T-helper 17 cell (primary cell): ENCODE results near the gene KLF7. TPM values are rescaled to one million over a fixed set of nuclear protein-coding genes. Genes with fewer than 3 reads are reported as not detected.

Experiments
- ATAC-seq: fragments of 150-1000 bp; cut with Tn5 transposase; 2 replicates; pipeline ENCODE4 v1.10.0; 2021; ENCODE audit warnings: mild to moderate bottlenecking, moderate library complexity
- DNase-seq, 3 donors: peaks; one replicate each; pipeline versions ENCODE4 v3.0.0 to v3.0.0-alpha.2; 2020 to 2021
- H3K9me3 ChIP-seq: one replicate; pipeline ENCODE4 v1.7.0; 2013; ENCODE audit warnings: low read length, mild to moderate bottlenecking; ENCODE audit not compliant: control insufficient read depth, poor library complexity, severe bottlenecking
- H3K27ac Mint-ChIP-seq: one replicate; pipeline ENCODE4 v1.8.0; 2022; ENCODE audit warnings: mild to moderate bottlenecking, moderate library complexity, mixed read lengths
- H3K27me3 Mint-ChIP-seq: one replicate; pipeline ENCODE4 v1.8.0; 2022; ENCODE audit warnings: mixed read lengths
- H3K36me3 Mint-ChIP-seq: one replicate; pipeline ENCODE4 v1.8.0; 2022; ENCODE audit warnings: low read depth, mixed read lengths
- H3K4me1 Mint-ChIP-seq: one replicate; pipeline ENCODE4 v1.8.0; 2022; ENCODE audit warnings: mild to moderate bottlenecking, mixed read lengths
- H3K4me3 Mint-ChIP-seq: one replicate; pipeline ENCODE4 v1.8.0; 2022; ENCODE audit warnings: mild to moderate bottlenecking, moderate library complexity, mixed read lengths
- total RNA-seq, 4 donors: library from RNA in 2 of 4; stranded (reverse) in 2 of 4; gene quantifications; one replicate each; pipeline ENCODE4 v1.2.3 and lab custom pipeline; 2022 to 2026

KLF7 gene
- total RNA-seq, 2 donors from 2014 or later, result 38.1 to 53.3 TPM

DNA sequence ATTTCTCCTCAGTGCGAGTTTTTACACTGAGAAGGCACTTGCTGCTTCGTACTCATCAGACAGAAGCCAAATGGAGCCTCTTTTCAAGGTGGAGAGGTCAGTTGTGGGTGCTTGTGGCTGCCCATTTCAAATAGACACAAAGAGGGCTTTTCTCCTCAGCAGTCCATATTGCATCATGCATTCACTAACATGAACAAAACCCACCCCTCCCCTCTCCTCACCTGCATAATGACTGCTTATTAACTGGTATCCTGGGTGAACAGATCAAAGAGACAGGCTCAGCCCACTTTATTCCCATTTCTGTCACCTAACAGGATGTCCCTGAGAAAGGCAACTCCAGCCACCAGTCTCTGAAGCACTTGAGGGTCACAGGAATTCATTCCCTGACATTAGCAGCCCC lies 28.9 kb downstream of the KLF7 start:
- Mint-ChIP-seq H3K36me3 (peaks cover 7% of the 10 kb centered on the region), H3K4me1 (peaks cover 43% of the 10 kb centered on the region), H3K27ac (peak overlapping the region; percentile 93), H3K27me3 (no peaks in the 10 kb centered on the region), H3K4me3 (no peak overlapping the region)
- ATAC-seq (no peak), DNase-seq (no peak)
- H3K9me3 ChIP-seq, result no peaks in the 10 kb centered on the region

DNA sequence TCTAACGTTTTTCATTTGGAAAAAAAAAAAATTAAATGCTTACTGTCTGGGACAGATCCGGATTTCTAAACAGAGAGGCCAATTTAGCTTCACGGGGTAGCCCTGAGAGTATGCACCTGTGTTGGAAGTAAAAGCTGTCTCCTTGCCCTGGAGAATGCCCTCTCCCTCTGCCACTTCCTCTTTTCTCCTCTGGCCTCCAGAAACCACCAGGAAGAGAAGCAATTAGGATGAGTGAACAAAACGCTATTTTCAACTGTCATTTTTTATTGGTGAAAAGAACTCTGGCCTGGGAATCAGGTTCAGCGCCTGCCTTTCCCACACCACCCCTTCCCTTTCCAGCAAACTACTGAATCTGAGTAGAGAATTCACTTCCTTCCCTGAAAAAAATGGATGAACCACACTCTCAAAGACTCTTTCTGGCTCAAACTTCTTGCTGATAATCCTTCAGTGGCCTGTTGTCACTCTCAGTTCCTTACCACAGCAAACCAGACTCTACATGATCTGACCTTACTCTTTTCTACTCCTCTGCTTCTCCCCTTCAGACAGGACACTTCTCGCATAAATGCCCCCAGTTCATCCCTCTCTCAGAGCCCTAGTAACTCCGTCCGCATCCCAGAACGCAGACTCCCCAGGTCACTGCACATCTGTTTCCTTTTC lies 29.8 kb downstream of the KLF7 start:
- peaks cover 43% of the 10 kb centered on the region for H3K4me1 Mint-ChIP-seq
- H3K36me3 Mint-ChIP-seq, result peaks cover 7% of the 10 kb centered on the region
- H3K9me3 ChIP-seq, result no peaks in the 10 kb centered on the region
- peak overlapping the region; percentile 65 for H3K4me3 Mint-ChIP-seq
- ATAC-seq, result peak; percentile 9
- H3K27ac Mint-ChIP-seq, result peak overlapping the region; percentile 93
- no peak for DNase-seq
- no peaks in the 10 kb centered on the region for H3K27me3 Mint-ChIP-seq

DNA sequence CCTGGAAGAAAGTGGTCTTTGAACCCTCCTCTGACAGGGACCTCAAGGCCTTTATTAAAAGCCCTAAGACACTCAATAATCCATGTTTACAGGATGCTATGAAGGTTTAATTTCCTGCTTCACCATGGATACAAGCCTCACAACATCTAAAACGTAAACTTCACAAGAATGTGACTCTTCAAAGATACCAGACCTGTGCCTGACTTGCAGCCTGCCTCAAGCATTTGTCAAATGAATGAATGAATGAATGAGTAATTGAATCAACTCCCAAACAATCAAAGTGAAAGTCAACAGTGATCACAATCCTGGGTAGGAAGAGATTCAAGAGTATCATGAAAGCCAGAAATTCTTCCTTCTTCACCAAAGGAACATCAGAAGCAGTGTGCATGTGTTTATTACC lies 30.4 kb downstream of the KLF7 start:
- H3K27ac Mint-ChIP-seq, result peak overlapping the region; percentile 93
- H3K27me3 Mint-ChIP-seq, result no peaks in the 10 kb centered on the region
- peak; percentile 85 for ATAC-seq
- H3K36me3 Mint-ChIP-seq, result peaks cover 7% of the 10 kb centered on the region
- H3K4me3 Mint-ChIP-seq, result peak overlapping the region; percentile 65
- DNase-seq, result no peak
- no peaks in the 10 kb centered on the region for H3K9me3 ChIP-seq
- H3K4me1 Mint-ChIP-seq, result peaks cover 40% of the 10 kb centered on the region

DNA sequence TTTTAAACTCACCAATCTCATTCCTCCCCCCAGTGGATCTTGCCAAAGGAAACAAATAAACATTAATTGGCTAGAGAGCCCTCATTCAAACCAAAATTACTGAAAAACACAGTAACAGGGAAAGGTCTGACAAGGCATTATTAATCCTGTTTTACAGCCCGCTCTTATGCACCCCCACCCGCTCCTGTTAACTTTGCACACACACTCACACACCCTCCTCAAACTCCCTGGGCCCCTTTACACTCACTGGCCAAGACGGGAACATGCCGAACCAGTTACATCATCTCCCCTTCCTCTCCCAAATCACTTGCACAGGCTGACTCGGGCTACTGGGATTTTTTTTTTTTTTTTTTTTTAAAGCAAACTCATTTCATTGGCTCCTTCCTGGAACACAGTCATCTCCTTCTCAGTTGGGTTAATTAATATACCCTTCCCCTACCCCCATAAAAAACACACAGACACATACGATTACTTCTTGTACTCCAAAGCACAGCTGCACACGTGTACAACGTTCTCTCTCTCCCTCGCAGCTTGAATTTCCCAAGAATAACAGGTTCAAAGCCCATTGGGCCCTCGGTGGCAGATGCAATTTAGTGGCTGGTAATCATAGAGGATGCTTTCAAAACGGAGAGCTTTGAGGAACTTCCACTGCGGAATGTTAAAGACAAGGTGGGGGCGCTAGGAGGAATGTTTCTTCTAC lies 31.8 kb downstream of the KLF7 start:
- DNase-seq (no peak), ATAC-seq (no peak)
- peaks cover 42% of the 10 kb centered on the region for H3K4me1 Mint-ChIP-seq
- H3K36me3 Mint-ChIP-seq, result peaks cover 7% of the 10 kb centered on the region
- no peaks in the 10 kb centered on the region for H3K27me3 Mint-ChIP-seq
- H3K9me3 ChIP-seq, result no peaks in the 10 kb centered on the region
- peak overlapping the region; percentile 93 for H3K27ac Mint-ChIP-seq
- H3K4me3 Mint-ChIP-seq, result no peak overlapping the region

DNA sequence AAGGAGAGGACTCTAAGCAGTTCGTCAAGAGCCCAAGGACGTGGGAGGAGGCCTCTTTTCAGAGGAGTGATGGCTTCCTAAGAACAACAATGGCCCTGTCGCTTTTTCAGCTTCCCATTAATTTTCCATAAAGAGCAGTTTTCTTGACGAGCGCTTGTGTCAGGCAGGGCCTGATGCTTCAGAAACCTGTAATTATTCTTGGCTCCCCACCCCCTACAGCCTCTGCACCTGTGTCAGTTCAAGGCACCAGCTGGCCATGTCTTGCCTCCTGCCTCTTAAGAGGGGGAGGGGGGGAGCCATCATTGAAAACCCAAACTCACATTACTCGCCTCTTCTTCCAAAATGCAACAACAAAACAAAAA lies 32.3 kb downstream of the KLF7 start:
- peaks cover 45% of the 10 kb centered on the region for H3K4me1 Mint-ChIP-seq
- H3K9me3 ChIP-seq, result no peaks in the 10 kb centered on the region
- no peak for ATAC-seq
- H3K36me3 Mint-ChIP-seq, result peaks cover 7% of the 10 kb centered on the region
- no peak for DNase-seq
- H3K4me3 Mint-ChIP-seq, result no peak overlapping the region
- H3K27ac Mint-ChIP-seq, result peak overlapping the region; percentile 93
- H3K27me3 Mint-ChIP-seq, result no peaks in the 10 kb centered on the region

DNA sequence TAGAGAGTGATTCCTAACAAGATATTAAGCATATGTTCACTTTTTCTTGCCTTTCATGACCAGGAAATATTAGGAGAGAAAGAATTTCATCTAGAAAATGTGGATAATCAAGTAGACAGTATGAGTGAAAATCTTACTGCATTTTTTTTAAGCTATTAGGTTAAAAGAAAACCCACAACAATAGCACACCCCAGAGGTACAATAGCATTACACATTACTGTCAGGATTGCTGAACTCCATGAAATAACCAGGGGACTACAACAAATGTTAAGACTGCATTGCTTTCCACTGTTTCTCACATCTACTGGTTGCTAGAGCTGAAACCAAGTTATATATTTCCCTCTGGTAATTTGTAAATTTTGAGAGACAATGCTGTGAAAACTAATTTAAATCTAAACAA lies 33.7 kb downstream of the KLF7 start:
- peak overlapping the region; percentile 66 for H3K27ac Mint-ChIP-seq
- DNase-seq, result no peak
- no peak for ATAC-seq
- H3K36me3 Mint-ChIP-seq, result peaks cover 7% of the 10 kb centered on the region
- no peak overlapping the region for H3K4me3 Mint-ChIP-seq
- peaks cover 2% of the 10 kb centered on the region for H3K9me3 ChIP-seq
- H3K4me1 Mint-ChIP-seq, result peaks cover 41% of the 10 kb centered on the region
- H3K27me3 Mint-ChIP-seq, result no peaks in the 10 kb centered on the region

DNA sequence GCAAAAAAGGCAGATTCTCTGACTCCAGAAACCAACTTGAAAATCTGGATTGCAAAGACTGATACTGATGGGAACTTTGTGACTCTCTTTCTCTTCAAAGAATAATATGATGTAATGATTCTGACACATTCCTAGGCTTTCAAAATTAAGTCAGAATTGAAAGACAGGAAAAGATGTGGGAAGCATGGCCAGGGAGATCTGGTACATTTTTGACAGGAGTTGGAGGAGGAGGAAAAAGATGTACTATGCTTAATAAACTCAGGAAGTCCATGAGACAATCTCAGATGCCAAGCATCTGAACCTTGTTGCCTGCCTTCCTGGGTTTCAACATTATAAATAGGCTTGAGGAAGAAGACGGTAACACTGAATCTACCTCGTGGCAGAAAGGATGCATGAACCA lies 34.2 kb downstream of the KLF7 start:
- DNase-seq (no peak), ATAC-seq (no peak)
- Mint-ChIP-seq H3K27ac (peak overlapping the region; percentile 66), H3K4me3 (no peak overlapping the region), H3K4me1 (peaks cover 41% of the 10 kb centered on the region), H3K27me3 (no peaks in the 10 kb centered on the region), H3K36me3 (peaks cover 7% of the 10 kb centered on the region)
- H3K9me3 ChIP-seq, result peaks cover 2% of the 10 kb centered on the region

DNA sequence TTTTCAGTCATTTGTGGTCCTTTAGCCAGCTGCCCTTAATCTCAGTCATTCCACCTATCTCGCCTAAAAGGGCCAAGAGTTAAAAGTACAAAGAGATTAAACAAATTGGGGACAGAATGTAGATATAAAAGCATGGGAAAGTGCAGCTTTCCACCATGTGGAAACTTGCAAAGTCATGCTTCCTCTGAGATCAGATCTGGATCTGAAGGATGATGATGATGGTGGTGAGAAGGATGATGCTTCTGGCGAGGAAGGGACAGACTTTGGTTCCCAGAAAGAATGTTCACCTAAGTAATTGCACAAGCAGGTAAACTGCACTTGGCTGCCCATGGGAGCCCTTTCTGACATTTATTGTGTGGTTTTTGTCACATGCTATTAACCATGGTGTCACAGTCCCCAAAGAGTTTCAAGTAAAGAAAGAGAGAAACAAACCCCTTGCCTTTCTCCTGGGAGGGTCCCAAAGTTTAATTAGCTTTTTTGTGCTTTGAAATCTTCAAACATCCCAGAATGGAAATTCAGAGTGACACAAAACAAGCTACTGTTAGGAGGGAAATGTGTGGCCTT lies 34.7 kb downstream of the KLF7 start:
- Mint-ChIP-seq H3K27ac (peak overlapping the region; percentile 66), H3K27me3 (no peaks in the 10 kb centered on the region), H3K4me3 (no peak overlapping the region), H3K4me1 (peaks cover 38% of the 10 kb centered on the region), H3K36me3 (peaks cover 2% of the 10 kb centered on the region)
- DNase-seq, result no peak
- peaks cover 2% of the 10 kb centered on the region for H3K9me3 ChIP-seq
- no peak for ATAC-seq

DNA sequence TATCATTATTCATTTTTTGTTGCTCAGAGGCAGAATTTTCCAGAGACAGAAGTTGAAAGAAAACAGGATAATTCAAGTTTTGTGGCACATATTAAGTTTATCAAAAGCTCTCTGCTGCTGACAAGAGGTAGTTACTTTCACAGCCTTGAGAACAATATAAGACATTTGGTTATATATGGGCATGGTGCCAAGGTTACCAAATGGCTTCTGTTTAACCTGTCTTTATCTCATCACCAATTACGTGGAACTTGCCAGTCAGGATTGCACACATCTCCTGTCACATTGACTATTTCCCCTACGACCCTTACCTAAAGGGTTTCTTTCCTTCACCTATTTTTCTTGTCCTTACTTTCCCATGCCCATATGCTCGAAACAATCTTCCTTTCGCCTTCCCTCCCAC lies 35.9 kb downstream of the KLF7 start:
- Mint-ChIP-seq H3K4me3 (no peak overlapping the region), H3K36me3 (peaks cover 2% of the 10 kb centered on the region), H3K27ac (no peak overlapping the region), H3K27me3 (no peaks in the 10 kb centered on the region), H3K4me1 (peaks cover 29% of the 10 kb centered on the region)
- H3K9me3 ChIP-seq, result peaks cover 2% of the 10 kb centered on the region
- DNase-seq, result no peak
- ATAC-seq, result no peak

DNA sequence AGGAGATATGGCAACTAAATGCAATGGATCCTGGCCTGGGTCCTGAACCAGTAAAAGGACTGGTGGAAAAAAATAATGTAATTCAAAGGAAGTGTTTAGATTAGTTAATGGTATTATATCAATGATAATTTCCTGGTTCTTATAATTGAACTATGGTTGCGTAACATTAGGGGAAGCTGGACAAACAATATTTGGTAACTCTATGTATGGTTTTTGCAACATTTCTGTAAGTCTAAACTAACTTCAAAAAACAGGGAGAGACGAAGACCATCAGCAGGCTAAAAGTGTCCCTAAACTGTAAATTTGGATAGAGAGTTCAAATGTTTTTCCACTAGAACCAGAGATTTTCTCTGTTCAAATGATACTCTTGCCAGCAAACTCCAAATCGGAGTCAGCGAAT lies 36.9 kb downstream of the KLF7 start:
- Mint-ChIP-seq H3K36me3 (peaks cover 4% of the 10 kb centered on the region), H3K27me3 (no peaks in the 10 kb centered on the region), H3K27ac (no peak overlapping the region), H3K4me3 (no peak overlapping the region), H3K4me1 (peaks cover 27% of the 10 kb centered on the region)
- ATAC-seq, result no peak
- no peak for DNase-seq
- peaks cover 2% of the 10 kb centered on the region for H3K9me3 ChIP-seq

DNA sequence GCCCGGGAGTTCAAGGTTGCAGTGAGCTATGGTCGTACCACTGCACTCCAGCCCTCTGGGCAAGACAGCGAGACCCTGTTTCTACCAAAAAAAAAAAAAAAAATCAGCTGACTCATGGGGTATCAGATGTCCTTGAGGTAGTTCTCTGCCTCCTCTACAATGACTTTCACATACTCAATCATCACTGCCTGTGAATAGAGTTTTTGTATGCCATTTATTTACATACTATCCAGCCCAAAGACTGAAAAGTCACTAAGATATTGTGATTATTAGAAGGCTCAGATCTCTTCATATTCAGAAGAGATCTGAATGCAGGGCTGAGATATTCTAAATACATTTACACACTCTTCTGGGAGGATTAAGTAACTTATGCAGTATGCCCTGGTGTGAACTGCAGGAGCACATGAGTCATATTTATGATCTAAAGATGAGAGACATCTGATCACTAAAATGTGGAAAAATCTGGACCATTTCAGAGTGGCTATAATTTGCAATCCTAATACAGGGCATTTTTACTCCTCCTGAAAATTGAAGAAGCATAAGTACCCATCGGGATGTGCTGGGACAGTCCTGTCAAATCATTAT lies 38.9 kb downstream of the KLF7 start:
- peaks cover 29% of the 10 kb centered on the region for H3K4me1 Mint-ChIP-seq
- ATAC-seq, result no peak
- H3K36me3 Mint-ChIP-seq, result peaks cover 10% of the 10 kb centered on the region
- no peak for DNase-seq
- H3K4me3 Mint-ChIP-seq, result no peak overlapping the region
- peaks cover 2% of the 10 kb centered on the region for H3K9me3 ChIP-seq
- no peak overlapping the region for H3K27ac Mint-ChIP-seq
- H3K27me3 Mint-ChIP-seq, result no peaks in the 10 kb centered on the region

DNA sequence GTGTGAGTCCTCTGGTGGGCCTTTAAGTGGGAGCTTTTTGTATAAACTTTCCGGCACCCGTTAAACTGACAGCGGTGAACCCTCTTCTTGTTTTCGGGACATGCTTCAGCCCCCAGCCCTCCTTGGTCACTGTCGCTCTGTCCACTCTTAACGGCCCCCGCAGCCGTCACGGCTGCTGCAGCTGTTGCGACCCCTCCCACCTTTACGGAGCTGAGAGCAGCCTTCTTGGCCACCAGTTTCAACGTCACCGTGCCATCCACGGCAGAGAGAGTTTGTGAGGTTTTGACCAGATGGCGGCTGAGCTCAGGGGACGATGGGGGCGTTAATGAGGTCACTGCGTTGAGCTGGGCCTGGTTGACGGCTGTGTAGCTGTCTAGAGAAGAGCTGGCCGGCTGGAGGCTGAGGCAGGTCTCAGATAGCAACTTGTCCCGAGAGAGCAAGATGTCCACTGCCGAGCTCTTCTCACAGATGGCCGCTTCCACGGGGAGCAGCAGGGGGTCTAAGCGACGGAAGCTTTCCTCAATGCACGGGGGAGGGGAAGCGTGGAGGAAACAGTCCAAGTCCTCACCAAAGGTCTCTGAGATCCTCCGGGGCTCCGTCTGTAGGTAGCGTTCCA lies 41.9 kb downstream of the KLF7 start:
- H3K27me3 Mint-ChIP-seq, result no peaks in the 10 kb centered on the region
- no peak overlapping the region for H3K4me3 Mint-ChIP-seq
- H3K27ac Mint-ChIP-seq, result peak overlapping the region; percentile 3
- H3K9me3 ChIP-seq, result peaks cover 2% of the 10 kb centered on the region
- peaks cover 23% of the 10 kb centered on the region for H3K4me1 Mint-ChIP-seq
- H3K36me3 Mint-ChIP-seq, result peaks cover 12% of the 10 kb centered on the region
- no peak for ATAC-seq
- DNase-seq, result no peak

DNA sequence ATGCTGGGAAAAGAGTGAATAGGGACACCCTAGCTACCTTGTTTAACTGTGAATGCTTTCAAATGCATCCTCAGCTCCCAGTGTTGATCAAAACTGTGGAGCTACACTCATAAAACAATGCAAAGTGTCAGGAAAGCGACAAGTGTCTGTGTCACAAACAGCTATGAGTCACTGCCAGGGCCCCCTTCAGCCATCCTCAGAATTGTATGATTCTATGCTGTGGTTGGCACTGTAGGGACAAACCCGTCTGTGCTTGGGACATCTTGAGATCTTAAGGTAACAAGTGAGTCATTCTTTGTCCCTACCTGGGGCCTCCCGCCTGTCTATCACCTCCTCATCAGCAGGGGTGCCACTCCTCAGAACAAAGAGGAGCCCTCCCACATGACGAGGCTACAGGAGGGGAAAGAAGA lies 42.4 kb downstream of the KLF7 start:
- no peak overlapping the region for H3K27ac Mint-ChIP-seq
- peak; percentile 44 for ATAC-seq

More for the DNA sequence above, 42.4 kb downstream of the KLF7 start:
- no peak for DNase-seq
- no peak overlapping the region for H3K4me3 Mint-ChIP-seq
- H3K27me3 Mint-ChIP-seq, result no peaks in the 10 kb centered on the region
- H3K4me1 Mint-ChIP-seq, result peaks cover 21% of the 10 kb centered on the region
- peaks cover 12% of the 10 kb centered on the region for H3K36me3 Mint-ChIP-seq
- H3K9me3 ChIP-seq, result peaks cover 2% of the 10 kb centered on the region
